H1 (cell line): ENCODE results near the gene ADAT3. TPM values are rescaled to one million over a fixed set of nuclear protein-coding genes. Genes with fewer than 3 reads are reported as not detected.

Experiments used
- CTCF ChIA-PET: fragments of 300-600 bp; sonication (Branson Sonifier 250); formaldehyde crosslinking; loops from one replicate; lab custom pipeline; 2021; ENCODE audit not compliant: partially characterized antibody; lab: Charles Lee
- POLR2A ChIA-PET: fragments of 300-600 bp; sonication (Branson Sonifier 250); formaldehyde crosslinking; loops from one replicate; lab custom pipeline; 2021; ENCODE audit warnings: inconsistent platforms; ENCODE audit not compliant: partially characterized antibody; lab: Charles Lee
- DNase-seq, 2 experiments: peaks; one replicate each; pipeline versions ENCODE4 v3.0.0 to v3.0.0-alpha.2; 2010 to 2022; ENCODE audit warnings: low spot score in 2 of 2, low read depth in 1 of 2, mixed read lengths in 1 of 2
- FAIRE-seq: peaks from 2 replicates; lab custom pipeline; 2011; peaks lifted over from hg19 to GRCh38; lab: Jason Lieb, UNC
- H2AFZ ChIP-seq: 2 replicates; pipeline ENCODE4 v1.8.1; 2012; ENCODE audit warnings: low read length, inconsistent platforms
- H2AK5ac ChIP-seq: 2 replicates; pipeline ENCODE4 v1.6.1; 2013; ENCODE audit warnings: low read depth, low read length
- H2BK120ac ChIP-seq: replicated peaks from 2 replicates; pipeline ENCODE3; 2013; ENCODE audit warnings: low read depth, low read length, inconsistent platforms
- H2BK12ac ChIP-seq: 2 replicates; pipeline ENCODE4 v1.6.1; 2013; ENCODE audit warnings: low read depth, low read length
- H2BK15ac ChIP-seq: 2 replicates; pipeline ENCODE4 v1.6.1; 2013; ENCODE audit warnings: low read length
- H2BK20ac ChIP-seq: 2 replicates; pipeline ENCODE4 v1.6.1; 2013; ENCODE audit warnings: low read length
- H2BK5ac ChIP-seq: 2 replicates; pipeline ENCODE4 v1.6.1; 2013; ENCODE audit warnings: low read depth, low read length
- H3K14ac ChIP-seq: 2 replicates; pipeline ENCODE4 v1.6.1; 2013; ENCODE audit warnings: inconsistent platforms; ENCODE audit not compliant: insufficient read length
- H3K18ac ChIP-seq: 2 replicates; pipeline ENCODE4 v1.6.1; 2013; ENCODE audit warnings: low read length; ENCODE audit errors: extremely low read depth
- H3K23ac ChIP-seq: 2 replicates; pipeline ENCODE4 v1.6.1; 2013; ENCODE audit warnings: inconsistent platforms; ENCODE audit not compliant: insufficient read length
- H3K23me2 ChIP-seq: 2 replicates; pipeline ENCODE4 v1.6.1; 2013; ENCODE audit warnings: low read depth, low read length
- H3K27ac ChIP-seq: 2 replicates; pipeline ENCODE4 v1.6.1; 2011; ENCODE audit warnings: low read depth, low read length, inconsistent platforms
- H3K27me3 ChIP-seq, 4 experiments: replicated peaks in 1 of 4; 1 replicate in 1 of 4; 2 replicates in 3 of 4; pipeline versions ENCODE4 v1.6.1 to v1.8.1; 2011 to 2013; ENCODE audit warnings: low read length in 3 of 4, mild to moderate bottlenecking in 3 of 4, inconsistent platforms in 2 of 4, mixed read lengths in 2 of 4, moderate library complexity in 1 of 4; ENCODE audit not compliant: control insufficient read depth in 3 of 4, insufficient read depth in 3 of 4; ENCODE audit errors: extremely low read depth in 1 of 4
- H3K36me3 ChIP-seq, 4 experiments: 2 replicates each; pipeline versions ENCODE4 v1.6.1 to v1.8.1; 2011 to 2013; ENCODE audit warnings: mild to moderate bottlenecking in 4 of 4, low read length in 3 of 4, moderate library complexity in 2 of 4, control low read depth in 1 of 4, inconsistent platforms in 1 of 4; ENCODE audit not compliant: insufficient read depth in 4 of 4, control insufficient read depth in 2 of 4
- H3K4ac ChIP-seq: replicated peaks from 2 replicates; pipeline ENCODE3; 2013; ENCODE audit warnings: low read length, low read depth, mixed read lengths, inconsistent platforms; ENCODE audit not compliant: insufficient read length
- H3K4me1 ChIP-seq, 4 experiments: replicated peaks in 1 of 4; 1 replicate in 1 of 4; 2 replicates in 3 of 4; pipeline versions ENCODE4 v1.6.1 to v1.8.1; 2011 to 2013; ENCODE audit warnings: low read length in 3 of 4, inconsistent platforms in 2 of 4, mixed read lengths in 1 of 4; ENCODE audit not compliant: insufficient read depth in 4 of 4, control insufficient read depth in 3 of 4
- H3K4me2 ChIP-seq, 2 experiments: 2 replicates each; pipeline versions ENCODE4 v1.6.1 to v1.8.1; 2011 to 2013; ENCODE audit warnings: low read depth in 2 of 2, low read length in 2 of 2, control low read depth in 1 of 2, inconsistent platforms in 1 of 2, mild to moderate bottlenecking in 1 of 2; ENCODE audit not compliant: insufficient read depth in 1 of 2
- H3K4me3 ChIP-seq, 4 experiments: fragments of 200-600, 300-600 bp in 1 of 4; sonication (generic), shearing (Covaris generic), sonication (Bioruptor Twin) in 1 of 4; 2 replicates each; pipeline versions ENCODE4 v1.5.1 to v1.8.1; 2011 to 2016; ENCODE audit warnings: low read length in 4 of 4, low read depth in 3 of 4, control low read depth in 2 of 4, inconsistent platforms in 2 of 4, mild to moderate bottlenecking in 2 of 4, mixed read lengths in 1 of 4, moderate library complexity in 1 of 4; ENCODE audit not compliant: insufficient read depth in 2 of 4; ENCODE audit errors: extremely low read depth in 1 of 4
- H3K56ac ChIP-seq: replicated peaks from 2 replicates; pipeline ENCODE3; 2013; ENCODE audit warnings: low read depth, mild to moderate bottlenecking, mixed read lengths, low read length, inconsistent platforms; ENCODE audit not compliant: insufficient read length
- H3K79me1 ChIP-seq: 2 replicates; pipeline ENCODE4 v1.6.1; 2013; ENCODE audit warnings: low read depth, low read length, control low read depth
- H3K79me2 ChIP-seq, 2 experiments: 2 replicates each; pipeline versions ENCODE4 v1.6.1 to v1.8.1; 2012 to 2013; ENCODE audit warnings: low read length in 2 of 2, mild to moderate bottlenecking in 2 of 2, inconsistent platforms in 1 of 2; ENCODE audit not compliant: insufficient read depth in 2 of 2, control insufficient read depth in 1 of 2
- H3K9ac ChIP-seq, 4 experiments: replicated peaks in 1 of 4; 1 replicate in 1 of 4; 2 replicates in 3 of 4; pipeline versions ENCODE4 v1.6.1 to v1.8.1; 2011 to 2013; ENCODE audit warnings: low read depth in 3 of 4, low read length in 3 of 4, control low read depth in 2 of 4, mild to moderate bottlenecking in 2 of 4, moderate library complexity in 2 of 4, inconsistent platforms in 1 of 4; ENCODE audit errors: extremely low read depth in 1 of 4
- H3K9me3 ChIP-seq, 2 experiments: 2 replicates each; pipeline versions ENCODE4 v1.6.1 to v1.8.1; 2012 to 2013; ENCODE audit warnings: mild to moderate bottlenecking in 2 of 2, moderate library complexity in 2 of 2, control low read depth in 1 of 2, inconsistent platforms in 1 of 2, low read depth in 1 of 2, low read length in 1 of 2, mixed read lengths in 1 of 2; ENCODE audit not compliant: insufficient read depth in 2 of 2
- H4K20me1 ChIP-seq, 2 experiments: replicated peaks in 1 of 2; 2 replicates each; pipeline versions ENCODE3 to v1.8.1; 2011 to 2013; ENCODE audit warnings: inconsistent platforms in 2 of 2, low read length in 2 of 2, mild to moderate bottlenecking in 1 of 2; ENCODE audit not compliant: insufficient read depth in 2 of 2, control insufficient read depth in 1 of 2
- H4K5ac ChIP-seq: 2 replicates; pipeline ENCODE4 v1.6.1; 2013; ENCODE audit warnings: low read length, low read depth, mixed read lengths, inconsistent platforms; ENCODE audit not compliant: insufficient read length
- H4K8ac ChIP-seq: 2 replicates; pipeline ENCODE4 v1.8.0; 2013; ENCODE audit warnings: mild to moderate bottlenecking, moderate library complexity, low read length, inconsistent platforms; ENCODE audit not compliant: insufficient read depth; ENCODE audit errors: extremely low read depth
- H4K91ac ChIP-seq: replicated peaks from 2 replicates; pipeline ENCODE3; 2013; ENCODE audit warnings: low read length, mixed read lengths, inconsistent platforms; ENCODE audit not compliant: insufficient read length
- CEBPB ChIP-seq: IDR thresholded peaks from 2 replicates; pipeline ENCODE4 v1.6.1; 2012; ENCODE audit warnings: low read depth, low read length
- EGR1 ChIP-seq: IDR thresholded peaks from 2 replicates; pipeline ENCODE4 v1.6.1; 2011; ENCODE audit warnings: low read depth, low read length, borderline replicate concordance
- RXRA ChIP-seq: IDR thresholded peaks from 2 replicates; pipeline ENCODE4 v1.6.1; 2011; ENCODE audit warnings: low read depth, mild to moderate bottlenecking, low read length, moderate library complexity; ENCODE audit not compliant: insufficient read depth
- SIN3A ChIP-seq, 2 experiments: IDR thresholded peaks in 1 of 2; conservative IDR thresholded peaks in 1 of 2; 2 replicates each; pipeline ENCODE4 v1.6.1; 2011 to 2012; ENCODE audit warnings: low read length in 2 of 2, improper control_type of control experiment in 1 of 2, low read depth in 1 of 2, mild to moderate bottlenecking in 1 of 2
- TAF1 ChIP-seq: IDR thresholded peaks from 2 replicates; pipeline ENCODE4 v1.6.1; 2011; ENCODE audit warnings: mild to moderate bottlenecking, low read depth, low read length
- TAF7 ChIP-seq: optimal IDR thresholded peaks from 2 replicates; pipeline ENCODE3; 2011; ENCODE audit warnings: low read depth, mild to moderate bottlenecking, inconsistent platforms, low read length, moderate library complexity, borderline replicate concordance
- WGBS, 2 experiments: shearing (Covaris generic) in 1 of 2; methylation state at CpG; one replicate each; pipeline versions ENCODE4 v1.1.6 to v1.1.7; 2013 to 2015; ENCODE audit warnings: low lambda C conversion rate in 2 of 2, mixed read lengths in 2 of 2, inconsistent platforms in 1 of 2, low coverage in 1 of 2, missing lambda C conversion rate in 1 of 2; ENCODE audit not compliant: insufficient replicate concordance in 2 of 2, insufficient coverage in 1 of 2, insufficient read length in 1 of 2; ENCODE audit errors: extremely low coverage in 1 of 2, missing lambda C conversion rate in 1 of 2; 5-methylcytosine and 5-hydroxymethylcytosine counted together
- polyA plus RNA-seq, 7 experiments: library from polyadenylated mRNA; depleted of rRNA in 3 of 7; stranded (reverse) in 5 of 7; unstranded in 2 of 7; fragments of >200 nt in 5 of 7; fragments of 200-250 nt in 2 of 7; gene quantifications; 1 replicate in 5 of 7; 2 replicates in 1 of 7; 4 replicates in 1 of 7; pipeline versions ENCODE4 v1.2.1 to v1.2.3, GENCODE V29; 2011 to 2013; ENCODE audit warnings: missing spikeins in 2 of 7, mixed read lengths in 2 of 7
- total RNA-seq: library from RNA; stranded (reverse); fragmentation: NEBNext Ultra II Directional; extraction: Animal tissue kit (Norgen Biotek cat#: 25700); gene quantifications from 2 replicates; pipeline ENCODE4 v1.2.1, GENCODE V29; 2021

The ADAT3 gene
- total and polyA plus RNA-seq, 2 of the 8 experiments (the other 6 are each of a cell fraction or from before 2014, with no cell fraction given) = 5.4 to 10.8 TPM

GRCh38 chr19:1906985-1907562 is 1.9 kb downstream of the ADAT3 start:
- TF ChIP-seq RXRA = no peak
- TF ChIP-seq SIN3A (conservative IDR thresholded peaks at IDR 0.05 in 1 of 2, IDR thresholded peaks at IDR 0.05 in 1 of 2; ENCODE audit: low read depth in 1 of 2, low read length in 2 of 2) = no peak
- TF ChIP-seq EGR1 = no peak
- no peak for TF ChIP-seq TAF1
- no peak for TF ChIP-seq CEBPB
- TF ChIP-seq TAF7 = no peak
- TF ChIP-seq, all 59 proteins: peak for 0

More at GRCh38 chr19:1906985-1907562, 1.9 kb downstream of the ADAT3 start:
- H4K20me1 ChIP-seq = peaks cover 9 to 22% of the 10 kb centered on the region in 2 experiments
- ChIA-PET POLR2A (interaction anchor here (1.1 to 2.0 kb wide), 7 partner anchors 9 to 49 kb away, joined by 3 to 8 read pairs (median 3); no protein-coding TSS in a partner anchor), CTCF (interaction anchor here (0.7 to 2.5 kb wide), 4 partner anchors 9 to 672 kb away, joined by 5 to 8 read pairs (median 7); no protein-coding TSS in a partner anchor)
- H3K56ac ChIP-seq = no peak overlapping the region
- no peak overlapping the region for H2BK20ac ChIP-seq
- H2BK15ac ChIP-seq = no peak overlapping the region
- no peak overlapping the region; the same call in 1 of the 2 replicates for H3K27ac ChIP-seq
- H3K4me2 ChIP-seq = no peak overlapping the region
- no peak overlapping the region for H3K9ac ChIP-seq
- H2BK5ac ChIP-seq = no peak overlapping the region
- DNase-seq = no peak
- no peak overlapping the region for H3K23ac ChIP-seq
- no peak overlapping the region; the same call in 1 of the 2 replicates for H2AK5ac ChIP-seq
- no peak overlapping the region for H3K4me3 ChIP-seq
- no peak overlapping the region for H3K18ac ChIP-seq
- H4K5ac ChIP-seq = no peak overlapping the region
- no peaks in the 10 kb centered on the region for H3K27me3 ChIP-seq
- H2AFZ ChIP-seq = no peak overlapping the region
- peaks cover 0 to 9% (median 8%) of the 10 kb centered on the region in 4 experiments; a peak in 5 of 7 replicates for H3K4me1 ChIP-seq
- no peak overlapping the region for H2BK120ac ChIP-seq
- peaks cover 3% of the 10 kb centered on the region for H3K23me2 ChIP-seq
- peaks cover 18% of the 10 kb centered on the region for H3K79me1 ChIP-seq
- peaks cover 12 to 61% of the 10 kb centered on the region in 2 experiments; a peak in 3 of 4 replicates for H3K79me2 ChIP-seq
- peaks cover 0 to 4% (median 3%) of the 10 kb centered on the region in 4 experiments; a peak in 2 of 8 replicates for H3K36me3 ChIP-seq
- WGBS, 2 experiments = 99% methylated on average over 10 of the region's 10 CpGs; no CpG with 5 or more reads in 1 of the 2 experiments
- no peak overlapping the region for H2BK12ac ChIP-seq
- H4K8ac ChIP-seq = peak overlapping the region; percentile 86; the same call in 1 of the 2 replicates
- no peak overlapping the region for H3K14ac ChIP-seq
- H4K91ac ChIP-seq = no peak overlapping the region
- H3K9me3 ChIP-seq = no peaks in the 10 kb centered on the region
- FAIRE-seq = no peak
- no peak overlapping the region for H3K4ac ChIP-seq
